Prostate gland (tissue), 2 donors: Measurements from ENCODE around the gene JARID2. TPM values are rescaled to one million over a fixed set of nuclear protein-coding genes. Genes with fewer than 3 reads are reported as not detected.

ENCODE experiments used
- DNase-seq: peaks from one replicate; pipeline ENCODE4 v3.0.0-alpha.2; 2019; ENCODE audit warnings: low spot score
- H3K27ac ChIP-seq, 2 donors: fragments of 200-600 bp; sonication (generic); 2 replicates each; pipeline ENCODE4 v1.5.1; 2017 to 2019
- H3K27me3 ChIP-seq: fragments of 200-600 bp; sonication (generic); replicated peaks from 2 replicates; pipeline ENCODE4 v1.5.1; 2019; ENCODE audit not compliant: insufficient read depth
- H3K36me3 ChIP-seq, 2 donors: fragments of 200-600 bp; sonication (generic); 1 replicate in 1 of 2; 2 replicates in 1 of 2; pipeline versions ENCODE4 v1.5.1 to v1.8.1; 2017 to 2019
- H3K4me1 ChIP-seq: fragments of 200-600 bp; sonication (generic); replicated peaks from 2 replicates; pipeline ENCODE4 v1.5.1; 2019
- H3K4me3 ChIP-seq, 2 donors: fragments of 200-600 bp; sonication (generic); 2 replicates each; pipeline ENCODE4 v1.5.1; 2017 to 2019
- H3K9me3 ChIP-seq: fragments of 200-600 bp; sonication (generic); 2 replicates; pipeline ENCODE4 v1.5.1; 2017
- CTCF ChIP-seq, 4 experiments: fragments of 200-600 bp in 2 of 4; fragments of 450-650 bp in 2 of 4; sonication (generic) in 2 of 4; IDR thresholded peaks; 1 replicate in 3 of 4; 2 replicates in 1 of 4; pipeline ENCODE4 v1.5.1; 2016 to 2019; ENCODE audit warnings: antibody characterized with exemption in 4 of 4, mild to moderate bottlenecking in 2 of 4, moderate library complexity in 2 of 4
- POLR2A ChIP-seq: fragments of 450-650 bp; IDR thresholded peaks from one replicate; pipeline ENCODE4 v1.6.1; 2016; ENCODE audit warnings: antibody characterized with exemption, mild to moderate bottlenecking
- POLR2AphosphoS5 ChIP-seq: sonication (generic); formaldehyde crosslinking; IDR thresholded peaks from one replicate; pipeline ENCODE4 v1.6.1; 2017; ENCODE audit warnings: antibody characterized with exemption
- WGBS: methylation state at CpG from one replicate; pipeline ENCODE4 v1.1.5; 2018; 5-methylcytosine and 5-hydroxymethylcytosine counted together
- intact Hi-C: fragments of 100-400 bp; cut with DNase I; formaldehyde crosslinking; loops from one replicate; pipeline ENCODE4 v1.14.2; 2022
- total RNA-seq, 2 donors: library from RNA; depleted of rRNA; stranded (reverse); fragments of >200 nt; gene quantifications; one replicate each; pipeline ENCODE4 v1.1.0, GENCODE V29; 2016

The JARID2 gene
- total RNA-seq, 2 donors from 2014 or later, result 7.7 to 35.4 TPM

GRCh38 chr6:15425947-15426346, 180.1 kb downstream of the JARID2 start:
- H3K36me3 ChIP-seq, result no peaks in the 10 kb centered on the region
- 78% methylated on average over 5 of the region's 5 CpGs for WGBS
- TF ChIP-seq POLR2A (no peak), CTCF (IDR thresholded peaks at IDR 0.05) (no peak), POLR2AphosphoS5 (no peak)
- H3K27ac ChIP-seq, result no peak overlapping the region
- no peaks in the 10 kb centered on the region for H3K9me3 ChIP-seq
- DNase-seq, result no peak
- intact Hi-C loops, result no loop called here
- no peaks in the 10 kb centered on the region for H3K27me3 ChIP-seq
- H3K4me3 ChIP-seq, result no peak overlapping the region
- H3K4me1 ChIP-seq, result peaks cover 5% of the 10 kb centered on the region

- intact Hi-C loops, result no loop called here
- Histone ChIP-seq H3K27ac (no peak overlapping the region), H3K4me1 (peaks cover 5% of the 10 kb centered on the region), H3K9me3 (no peaks in the 10 kb centered on the region), H3K36me3 (no peaks in the 10 kb centered on the region), H3K4me3 (no peak overlapping the region), H3K27me3 (no peaks in the 10 kb centered on the region)
- DNase-seq, result no peak
- TF ChIP-seq POLR2AphosphoS5 (peak; percentile 20), POLR2A (no peak)
- 95% methylated on average over 2 of the region's 2 CpGs for WGBS
Measured at GRCh38 chr6:15426395-15426794, 180.5 kb downstream of the JARID2 start.

- Histone ChIP-seq H3K4me1 (peaks cover 7% of the 10 kb centered on the region), H3K27ac (no peak overlapping the region), H3K9me3 (no peaks in the 10 kb centered on the region), H3K27me3 (no peaks in the 10 kb centered on the region), H3K4me3 (no peak overlapping the region), H3K36me3 (no peaks in the 10 kb centered on the region)
- WGBS, result 45% methylated on average over 3 of the region's 3 CpGs
- TF ChIP-seq CTCF (IDR thresholded peaks at IDR 0.05), result no peak
- TF ChIP-seq POLR2A, result no peak
- TF ChIP-seq POLR2AphosphoS5, result no peak
- no peak for DNase-seq
- intact Hi-C loops, result no loop called here
Measured at GRCh38 chr6:15426901-15427300, 181.0 kb downstream of the JARID2 start.

GRCh38 chr6:15427331-15428070, 181.6 kb downstream of the JARID2 start:
- Histone ChIP-seq H3K36me3 (no peaks in the 10 kb centered on the region), H3K4me3 (no peak overlapping the region), H3K27ac (no peak overlapping the region), H3K4me1 (peaks cover 7% of the 10 kb centered on the region), H3K27me3 (no peaks in the 10 kb centered on the region), H3K9me3 (no peaks in the 10 kb centered on the region)
- no peak for DNase-seq
- intact Hi-C loops, result no loop called here
- TF ChIP-seq POLR2A, result no peak
- no peak for TF ChIP-seq CTCF (IDR thresholded peaks at IDR 0.05)
- TF ChIP-seq POLR2AphosphoS5, result no peak
- WGBS, result 45% methylated on average over 5 of the region's 5 CpGs

- WGBS, result 81% methylated on average over 12 of the region's 12 CpGs
- H3K4me3 ChIP-seq, result no peak overlapping the region
- DNase-seq, result no peak
- H3K27ac ChIP-seq, result no peak overlapping the region
- no peaks in the 10 kb centered on the region for H3K27me3 ChIP-seq
- H3K4me1 ChIP-seq, result peaks cover 12% of the 10 kb centered on the region
- H3K9me3 ChIP-seq, result no peaks in the 10 kb centered on the region
- intact Hi-C loops, result no loop called here
- no peaks in the 10 kb centered on the region for H3K36me3 ChIP-seq
- TF ChIP-seq POLR2A (no peak), CTCF (IDR thresholded peaks at IDR 0.05) (no peak), POLR2AphosphoS5 (no peak)
Measured at GRCh38 chr6:15429141-15430110, 183.6 kb downstream of the JARID2 start.
